GM21529 (cell line): Measurements from ENCODE around the gene SLC17A8.
"Not testable (repeated sequence)": the region's sequence is repeated elsewhere in the genome, so short reads cannot be mapped to it uniquely, and the experiment has no call there.

Experiments
- ATAC-seq: cut with Tn5 transposase; IDR thresholded peaks from one replicate; pipeline ENCODE4 v1.9.1; 2021; ENCODE audit not compliant: unreplicated experiment

Gene SLC17A8

DNA sequence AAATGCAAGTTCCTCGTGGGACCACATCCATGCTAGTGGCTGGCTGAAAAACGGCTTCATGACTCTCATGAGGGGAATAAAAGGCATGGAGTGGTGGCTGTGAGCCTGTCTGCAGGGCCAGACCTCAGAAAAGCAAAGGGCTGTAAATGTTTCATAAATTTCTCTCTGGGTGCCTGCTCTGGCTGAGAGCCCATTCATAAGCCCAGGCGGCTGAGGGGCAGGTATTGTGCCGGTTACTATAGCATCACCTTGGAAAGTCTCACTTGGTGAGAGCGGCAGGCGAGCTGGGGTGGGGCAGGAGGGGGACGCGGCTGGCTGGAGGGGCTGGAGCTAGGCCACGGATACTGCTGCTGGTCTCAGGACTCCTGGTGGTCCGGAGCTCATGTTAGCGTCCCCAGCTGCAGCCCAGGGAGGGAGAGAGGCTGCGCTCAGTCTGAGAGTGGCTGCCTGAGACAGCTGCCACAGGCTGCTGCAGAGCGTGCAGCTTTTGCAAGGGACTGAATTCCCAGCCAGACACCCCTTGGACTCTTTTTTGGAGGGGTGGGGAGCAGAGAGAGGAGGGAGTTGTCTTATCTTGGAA is at the start of gene SLC17A8:
SLC17A8 (plus strand) TSS at position 431 of the 580 bp plus-strand sequence. CDS start 318 bp downstream, outside the sequence.
- no peak for ATAC-seq

DNA sequence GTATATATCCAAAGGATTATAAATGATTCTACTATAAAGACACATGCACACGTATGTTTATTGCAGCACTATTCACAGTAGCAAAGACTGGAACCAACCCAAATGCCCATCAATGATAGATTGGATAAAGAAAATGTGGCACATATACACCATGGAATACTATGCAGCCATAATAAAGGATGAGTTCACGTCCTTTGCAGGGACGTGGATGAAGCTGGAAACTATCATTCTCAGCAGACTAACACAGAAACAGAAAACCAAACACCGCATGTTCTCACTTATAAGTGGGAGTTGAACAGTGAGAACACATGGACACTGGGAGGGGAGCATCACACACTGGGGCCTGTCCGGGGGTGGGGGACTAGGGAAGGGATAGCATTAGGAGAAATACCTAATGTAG is 48.7 kb upstream of the SLC17A8 start:
- ATAC-seq, result not testable (repeated sequence)

DNA sequence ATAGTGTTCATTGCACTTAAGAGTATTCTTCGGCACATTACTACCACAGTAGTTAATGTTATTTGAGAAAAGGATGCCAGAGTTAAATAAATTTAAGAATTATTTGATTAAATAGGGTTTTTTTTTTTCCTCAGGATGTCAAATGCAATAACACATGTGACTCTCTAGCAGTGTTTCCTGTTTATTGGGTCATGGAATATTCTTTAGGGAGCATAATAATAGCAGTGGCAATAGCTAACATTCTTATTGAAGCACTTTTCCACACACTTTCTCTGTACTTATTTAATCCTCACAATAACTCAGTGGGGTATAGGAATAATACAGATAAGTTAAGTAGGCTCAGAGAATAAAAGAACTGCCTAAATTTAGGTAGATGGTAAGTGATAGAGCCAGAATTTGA is 45.6 kb upstream of the SLC17A8 start:
- ATAC-seq, result no peak

DNA sequence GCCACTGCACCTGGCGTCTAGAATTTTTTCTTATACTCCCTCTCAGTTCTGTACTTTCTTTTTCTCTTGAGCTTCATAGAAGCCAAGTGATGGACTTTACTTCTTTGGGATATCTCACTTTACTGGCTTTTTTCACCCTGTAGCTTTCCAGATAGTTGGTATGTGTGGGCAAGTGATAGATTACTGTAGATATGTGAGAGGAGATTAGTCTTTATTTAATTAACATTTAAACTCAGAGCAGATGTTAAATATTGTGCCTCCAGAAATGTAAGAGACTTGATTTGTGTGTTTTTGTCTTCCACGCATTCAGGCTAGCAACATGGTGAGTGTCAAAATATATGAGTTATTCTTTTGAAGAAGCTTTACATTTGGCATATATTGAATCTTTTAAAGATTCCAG is 39.5 kb upstream of the SLC17A8 start:
- no peak for ATAC-seq

DNA sequence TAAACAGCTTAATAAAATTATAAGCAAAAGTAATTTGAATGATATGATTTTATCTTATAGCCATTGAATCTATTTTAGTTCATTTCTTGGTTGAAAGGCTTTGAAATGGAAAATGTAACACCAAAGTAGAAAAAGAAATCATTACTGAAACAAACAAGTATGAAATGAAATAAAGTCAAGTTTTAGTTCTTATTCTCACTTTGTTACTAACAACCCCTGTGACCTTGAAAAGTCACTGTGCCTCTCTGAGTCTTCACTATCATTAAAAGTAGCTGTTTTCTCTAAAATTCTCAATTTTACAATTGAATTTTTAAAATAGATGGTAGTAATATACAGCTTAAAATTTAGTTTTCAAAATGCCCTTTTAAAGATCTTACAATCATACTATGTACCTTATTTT is 32.4 kb upstream of the SLC17A8 start:
- ATAC-seq, result peak; percentile 60

DNA sequence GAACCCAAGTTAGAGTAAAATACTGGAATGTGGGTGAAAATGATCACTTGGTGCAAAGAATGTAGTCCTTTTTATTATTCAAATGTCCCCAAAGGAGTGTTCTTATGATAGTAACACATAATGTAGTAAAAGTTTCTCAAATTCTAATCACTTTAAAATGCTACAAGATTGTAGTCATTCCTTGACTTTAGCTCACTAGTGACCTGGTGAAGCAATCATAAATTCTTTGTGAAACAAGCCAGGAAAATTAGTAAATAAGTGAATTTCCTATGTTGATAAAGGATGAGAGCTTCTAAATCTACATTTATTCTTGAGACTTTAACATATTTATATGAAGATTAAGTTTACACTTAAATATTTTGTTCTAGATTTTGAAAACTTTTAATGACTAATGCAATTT is 30.7 kb upstream of the SLC17A8 start:
- no peak for ATAC-seq

GRCh38 chr12:100329800-100330199 is 27.1 kb upstream of the SLC17A8 start:
- ATAC-seq, result peak; percentile 89

DNA sequence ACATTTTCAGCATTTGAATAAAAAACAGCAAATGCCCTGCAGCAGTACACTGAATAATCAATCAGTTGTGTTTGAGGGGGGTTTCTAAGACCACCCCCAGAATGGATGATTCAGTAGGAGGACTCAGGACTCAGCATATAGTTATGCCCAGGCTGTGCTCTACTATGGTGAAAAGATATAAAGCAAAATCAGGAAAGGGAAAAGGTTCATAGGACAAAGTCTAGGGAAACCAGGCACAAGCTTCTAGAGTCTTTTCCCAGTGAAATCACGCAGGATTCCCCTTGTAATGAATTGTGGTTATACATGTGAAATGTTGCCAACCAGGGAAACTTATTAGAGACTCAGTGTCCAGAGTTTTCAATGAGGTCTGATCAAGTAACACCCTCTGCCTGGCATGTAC is 25.0 kb upstream of the SLC17A8 start:
- ATAC-seq, result no peak

DNA sequence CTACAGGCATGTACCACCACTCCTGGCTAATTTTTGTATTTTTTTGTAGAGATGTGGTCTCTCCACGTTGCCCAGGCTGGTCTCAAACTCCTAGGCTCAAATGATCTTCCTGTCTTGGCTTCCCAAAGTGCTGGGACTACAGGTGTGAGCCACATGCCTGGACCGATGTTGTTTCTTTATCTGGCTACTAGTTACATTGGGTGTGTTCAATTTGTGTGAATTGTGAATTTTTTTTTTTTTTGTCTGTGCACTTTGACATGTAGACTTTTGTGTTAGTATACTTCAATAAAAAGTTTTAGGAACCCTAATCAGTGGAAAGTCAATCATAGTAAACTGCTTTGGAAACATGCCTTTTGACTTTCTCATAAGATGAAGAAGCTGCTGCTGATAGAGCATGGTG is 24.0 kb upstream of the SLC17A8 start:
- no peak for ATAC-seq

DNA sequence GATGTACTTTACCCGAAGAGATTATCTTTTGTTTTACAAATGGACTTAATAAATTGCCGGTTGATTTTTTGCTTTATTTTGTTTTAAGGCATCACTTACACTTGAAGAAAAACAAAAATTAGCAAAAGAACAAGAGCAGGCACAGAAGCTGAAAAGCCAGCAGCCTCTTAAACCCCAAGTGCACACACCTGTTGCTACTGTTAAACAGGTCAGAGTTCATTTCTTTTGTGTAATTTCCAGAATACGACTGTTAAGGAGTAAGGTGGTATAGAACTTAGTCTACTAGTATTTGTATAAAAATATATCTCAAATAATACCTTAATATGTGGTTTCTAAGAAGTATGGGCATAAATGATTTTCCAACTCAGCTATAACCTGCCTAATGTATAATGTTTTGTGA is 19.6 kb upstream of the SLC17A8 start:
- ATAC-seq, result no peak

DNA sequence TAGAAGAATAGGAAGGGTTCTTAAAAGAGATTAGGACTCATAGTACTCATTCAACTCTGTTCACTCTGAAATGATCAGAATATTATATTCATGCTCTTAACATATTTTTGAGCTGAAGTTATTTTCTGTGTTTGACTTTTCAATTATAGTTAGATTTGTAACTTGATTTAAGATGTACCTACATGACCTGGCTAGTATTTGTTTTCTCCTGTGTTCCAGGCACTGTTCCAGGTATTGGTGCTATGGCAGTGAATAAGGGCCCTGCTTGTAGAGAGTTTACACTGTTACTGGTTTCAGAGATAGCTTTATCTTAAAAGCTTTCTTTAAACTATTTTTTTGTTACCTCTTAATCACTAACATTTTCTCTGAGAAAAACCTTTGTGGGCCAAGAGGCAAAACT is 19.1 kb upstream of the SLC17A8 start:
- ATAC-seq, result no peak

DNA sequence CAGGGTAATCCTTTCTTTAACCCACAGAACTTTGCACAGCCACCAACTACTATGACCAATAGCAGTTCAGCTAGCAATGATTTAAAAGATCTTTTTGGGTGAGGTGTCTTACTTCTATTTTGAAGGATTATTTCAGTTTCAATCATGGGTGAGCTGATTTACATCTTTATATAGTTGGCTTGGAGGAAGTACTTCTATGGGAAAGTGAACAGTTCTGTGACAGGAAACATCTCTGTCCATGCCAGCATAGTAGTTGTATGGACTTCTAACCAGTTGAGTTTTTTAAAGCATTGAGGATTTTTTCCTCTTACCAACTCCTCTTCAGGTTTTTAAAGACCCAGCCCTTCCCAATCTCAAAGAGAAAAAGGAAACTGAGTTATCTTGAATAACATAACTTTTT is 17.8 kb upstream of the SLC17A8 start:
- no peak for ATAC-seq

DNA sequence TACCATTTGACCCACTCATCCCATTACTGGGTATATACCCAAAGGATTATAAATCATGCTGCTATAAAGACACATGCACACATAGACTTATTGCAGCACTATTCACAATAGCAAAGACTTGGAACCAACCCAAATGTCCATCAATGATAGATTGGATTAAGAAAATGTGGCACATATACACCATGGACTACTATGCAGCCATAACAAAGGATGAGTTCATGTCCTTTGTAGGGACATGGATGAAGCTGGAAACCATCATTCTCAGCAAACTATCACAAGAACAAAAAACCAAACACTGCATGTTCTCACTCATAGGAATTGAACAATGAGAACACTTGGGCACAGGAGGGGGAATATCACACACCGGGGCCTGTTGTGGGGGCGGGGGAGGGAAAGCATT is 14.0 kb upstream of the SLC17A8 start:
- ATAC-seq, result not testable (repeated sequence)

GRCh38 chr12:100344351-100344750 is 12.5 kb upstream of the SLC17A8 start:
- not testable (repeated sequence) for ATAC-seq

GRCh38 chr12:100345020-100345767 is 11.7 kb upstream of the SLC17A8 start:
- no peak for ATAC-seq

- ATAC-seq, result no peak
These were observed 10.2 kb upstream of the SLC17A8 start for GRCh38 chr12:100346660-100347059.

GRCh38 chr12:100348657-100349454 is 8.0 kb upstream of the SLC17A8 start:
- no peak for ATAC-seq

DNA sequence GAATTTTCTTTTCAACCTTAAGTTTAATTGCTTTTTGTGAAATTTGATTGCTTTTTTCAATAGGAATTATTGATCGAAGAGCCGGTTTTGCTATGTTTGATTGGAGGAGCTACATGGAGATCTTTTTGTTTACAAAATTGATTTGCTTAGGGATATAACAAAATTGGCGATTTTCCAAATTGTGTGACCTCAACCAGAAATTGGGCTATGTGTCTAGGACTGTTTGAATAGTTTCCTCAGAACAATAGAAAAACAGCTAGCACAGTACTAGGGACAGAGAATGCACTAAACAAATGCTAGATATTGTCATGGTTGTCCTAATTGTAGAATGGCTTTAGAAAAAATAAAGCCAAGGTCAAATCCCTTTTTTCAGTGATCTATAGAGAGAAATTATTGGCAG is 2.4 kb downstream of the SLC17A8 start:
- ATAC-seq, result no peak

DNA sequence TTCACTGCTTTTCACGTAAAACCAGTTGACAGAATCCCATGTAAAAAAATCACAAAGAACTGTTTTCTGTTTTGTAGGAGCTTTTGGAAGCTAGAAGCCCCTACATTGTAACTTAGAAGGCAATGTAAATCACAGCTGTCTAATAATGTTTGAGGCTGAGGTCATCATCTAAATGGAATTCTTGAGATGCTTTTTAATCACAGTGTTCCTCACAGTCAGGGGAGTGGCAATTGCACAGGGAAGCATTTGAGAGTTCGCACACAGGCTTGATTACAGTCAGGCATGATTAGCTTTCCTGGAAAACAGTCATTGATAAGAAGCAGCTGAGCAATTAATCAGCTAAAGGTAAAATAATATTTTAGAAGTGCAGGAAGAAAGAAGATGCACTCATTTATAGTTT is 2.9 kb downstream of the SLC17A8 start:
- no peak for ATAC-seq

- ATAC-seq, result no peak
These were observed 3.6 kb downstream of the SLC17A8 start for GRCh38 chr12:100360450-100360849.

GRCh38 chr12:100364324-100364723 is 7.5 kb downstream of the SLC17A8 start:
- no peak for ATAC-seq

DNA sequence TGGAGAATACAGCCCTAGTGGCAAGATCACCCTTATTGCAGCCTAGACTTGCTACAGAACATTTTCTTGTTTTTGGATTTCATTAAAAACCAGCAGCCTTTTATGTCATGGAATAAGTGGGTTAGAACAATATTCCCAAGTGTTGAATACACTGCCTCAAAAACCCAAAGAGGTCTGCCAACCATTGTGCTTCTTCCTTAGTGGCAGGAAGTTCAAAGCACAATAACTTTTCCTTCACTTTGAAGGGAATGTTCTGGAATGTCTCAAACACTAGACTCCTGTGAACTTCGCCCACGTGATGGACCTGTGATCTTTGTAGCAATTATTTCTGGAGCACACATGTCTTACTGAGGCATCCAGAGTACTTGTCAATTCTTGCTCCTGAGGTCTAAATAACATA is 8.5 kb downstream of the SLC17A8 start:
- no peak for ATAC-seq
